Left kidney (tissue), 2 donors: ENCODE results near the gene IMMP2L. TPM values are rescaled to one million over a fixed set of nuclear protein-coding genes. Genes with fewer than 3 reads are reported as not detected.
A peak's percentile ranks its signal among the peaks of the same experiment; 100 is the strongest.

ENCODE experiments used
- DNase-seq: peaks from one replicate; pipeline ENCODE4 v3.0.0-alpha.2; 2013
- polyA plus RNA-seq: library from polyadenylated mRNA; unstranded; fragments of 120-200 nt; gene quantifications from one replicate; pipeline ENCODE4 v1.2.1, GENCODE V29; 2013; ENCODE audit not compliant: insufficient read length

IMMP2L gene
- polyA plus RNA-seq, 1 donor: 41.8 TPM

GRCh38 chr7:110800984-110801383 is 761.3 kb downstream of the IMMP2L start:
- DNase-seq: no peak

- DNase-seq: no peak
Observed at GRCh38 chr7:110797656-110798055, 764.6 kb downstream of the IMMP2L start.

- no peak for DNase-seq
Observed at GRCh38 chr7:110790992-110791391, 771.3 kb downstream of the IMMP2L start.

- DNase-seq: no peak
Observed at GRCh38 chr7:110786328-110786965, 775.8 kb downstream of the IMMP2L start.

- no peak for DNase-seq
Observed at GRCh38 chr7:110784749-110785148, 777.5 kb downstream of the IMMP2L start.

GRCh38 chr7:110780712-110781111 is 781.6 kb downstream of the IMMP2L start:
- no peak for DNase-seq

GRCh38 chr7:110779339-110779738 is 783.0 kb downstream of the IMMP2L start:
- DNase-seq: no peak

- no peak for DNase-seq
Observed at GRCh38 chr7:110775046-110775445, 787.2 kb downstream of the IMMP2L start.

- peak; percentile 26 for DNase-seq
Observed at GRCh38 chr7:110774071-110774470, 788.2 kb downstream of the IMMP2L start.

GRCh38 chr7:110772615-110773014 is 789.7 kb downstream of the IMMP2L start:
- DNase-seq: no peak

GRCh38 chr7:110771717-110772116 is 790.6 kb downstream of the IMMP2L start:
- no peak for DNase-seq

GRCh38 chr7:110767550-110768110 is 794.7 kb downstream of the IMMP2L start:
- DNase-seq: no peak

GRCh38 chr7:110766864-110767263 is 795.4 kb downstream of the IMMP2L start:
- peak; percentile 37 for DNase-seq

- DNase-seq: no peak
Observed at GRCh38 chr7:110764852-110765251, 797.4 kb downstream of the IMMP2L start.

GRCh38 chr7:110762546-110763225 is 799.6 kb downstream of the IMMP2L start:
- peak; percentile 37 for DNase-seq

- no peak for DNase-seq
Observed at GRCh38 chr7:110760341-110760740, 802.0 kb downstream of the IMMP2L start.

- no peak for DNase-seq
Observed at GRCh38 chr7:110759069-110759468, 803.2 kb downstream of the IMMP2L start.

- no peak for DNase-seq
Observed at GRCh38 chr7:110754649-110755048, 807.6 kb downstream of the IMMP2L start.

GRCh38 chr7:110750931-110751605 is 811.2 kb downstream of the IMMP2L start:
- no peak for DNase-seq

- DNase-seq: no peak
Observed at GRCh38 chr7:110733221-110733620, 829.1 kb downstream of the IMMP2L start.

GRCh38 chr7:110724811-110725210 is 837.5 kb downstream of the IMMP2L start:
- no peak for DNase-seq

- DNase-seq: no peak
Observed at GRCh38 chr7:110721395-110721794, 840.9 kb downstream of the IMMP2L start.

- no peak for DNase-seq
Observed at GRCh38 chr7:110720626-110721025, 841.7 kb downstream of the IMMP2L start.
